MM.1S (cell line): ENCODE data around the gene BNC1.

Source experiments
- DNase-seq: peaks from one replicate; pipeline ENCODE4 v3.0.0-alpha.2; 2015
- H2AFZ ChIP-seq: fragments of 300-600 bp; sonication (generic); 2 replicates; pipeline ENCODE4 v1.6.0; 2016; ENCODE audit warnings: antibody characterized with exemption, low read length
- H3F3A ChIP-seq: fragments of 300-600 bp; sonication (generic); 2 replicates; pipeline ENCODE4 v1.6.1; 2016; ENCODE audit warnings: mild to moderate bottlenecking, antibody characterized with exemption, low read length, moderate library complexity, mixed read lengths; ENCODE audit not compliant: insufficient read depth
- H3K27ac ChIP-seq: fragments of 300-600 bp; sonication (generic); 2 replicates; pipeline ENCODE4 v1.5.1; 2016; ENCODE audit warnings: mild to moderate bottlenecking, low read length
- H3K27me3 ChIP-seq: fragments of 300-600 bp; sonication (generic); replicated peaks from 2 replicates; pipeline ENCODE4 v1.6.0; 2016; ENCODE audit warnings: low read length; ENCODE audit not compliant: insufficient read depth
- H3K36me3 ChIP-seq: fragments of 300-600 bp; sonication (generic); replicated peaks from 2 replicates; pipeline ENCODE4 v1.6.1; 2016; ENCODE audit warnings: mild to moderate bottlenecking, low read length, mixed read lengths; ENCODE audit not compliant: insufficient read depth
- H3K4me1 ChIP-seq: fragments of 300-600 bp; sonication (generic); 2 replicates; pipeline ENCODE4 v1.6.1; 2016; ENCODE audit warnings: low read length, mixed read lengths
- H3K4me2 ChIP-seq: fragments of 300-600 bp; sonication (generic); 2 replicates; pipeline ENCODE4 v1.6.0; 2016; ENCODE audit warnings: low read depth, low read length
- H3K4me3 ChIP-seq: fragments of 300-600 bp; sonication (generic); 2 replicates; pipeline ENCODE4 v1.5.1; 2016; ENCODE audit warnings: low read length, mixed read lengths
- H3K79me2 ChIP-seq: fragments of 300-600 bp; sonication (generic); 2 replicates; pipeline ENCODE4 v1.6.1; 2016; ENCODE audit warnings: mixed run types, low read length, mixed read lengths
- H3K9ac ChIP-seq: fragments of 300-600 bp; sonication (generic); 2 replicates; pipeline ENCODE4 v1.6.1; 2016; ENCODE audit warnings: low read length, mixed read lengths
- H3K9me2 ChIP-seq: fragments of 300-600 bp; sonication (generic); replicated peaks from 2 replicates; pipeline ENCODE4 v1.6.1; 2016; ENCODE audit warnings: mild to moderate bottlenecking, low read length, mixed read lengths; ENCODE audit not compliant: insufficient read depth
- H3K9me3 ChIP-seq: fragments of 300-600 bp; sonication (generic); replicated peaks from 2 replicates; pipeline ENCODE4 v1.6.1; 2016; ENCODE audit warnings: mild to moderate bottlenecking, low read length, mixed read lengths; ENCODE audit not compliant: insufficient read depth
- H4K20me1 ChIP-seq: fragments of 300-600 bp; sonication (generic); 2 replicates; pipeline ENCODE4 v1.6.1; 2016; ENCODE audit warnings: mild to moderate bottlenecking, low read length, moderate library complexity, mixed read lengths; ENCODE audit not compliant: insufficient read depth
- CTCF ChIP-seq: fragments of 300-600 bp; sonication (generic); IDR thresholded peaks from 2 replicates; pipeline ENCODE4 v1.5.1; 2016; ENCODE audit warnings: antibody characterized with exemption, low read length, mixed read lengths
- EZH2 ChIP-seq: fragments of 300-600 bp; sonication (generic); optimal IDR thresholded peaks from 2 replicates; pipeline ENCODE3; 2017; ENCODE audit warnings: low read depth, mild to moderate bottlenecking, antibody characterized with exemption, low read length, mixed read lengths
- EZH2phosphoT487 ChIP-seq: fragments of 300-600 bp; sonication (generic); IDR thresholded peaks from 2 replicates; pipeline ENCODE4 v1.6.1; 2018; ENCODE audit warnings: antibody characterized with exemption, low read length

Gene BNC1

GRCh38 chr15:83320404-83320803 is 35.9 kb upstream of the BNC1 start:
- Histone ChIP-seq H3K36me3 (no peaks in the 10 kb centered on the region), H3K4me3 (no peak overlapping the region), H3K9me2 (no peaks in the 10 kb centered on the region), H3K4me1 (no peaks in the 10 kb centered on the region), H3K9ac (no peak overlapping the region), H3K27me3 (no peaks in the 10 kb centered on the region), H4K20me1 (no peaks in the 10 kb centered on the region), H2AFZ (no peak overlapping the region), H3K27ac (no peak overlapping the region), H3F3A (no peaks in the 10 kb centered on the region), H3K79me2 (no peaks in the 10 kb centered on the region), H3K9me3 (no peaks in the 10 kb centered on the region), H3K4me2 (no peak overlapping the region)
- TF ChIP-seq CTCF = no peak
- no peak for TF ChIP-seq EZH2phosphoT487
- TF ChIP-seq EZH2 = no peak
- DNase-seq = no peak

GRCh38 chr15:83319771-83320170 is 35.3 kb upstream of the BNC1 start:
- Histone ChIP-seq H3K9me2 (no peaks in the 10 kb centered on the region), H3K36me3 (no peaks in the 10 kb centered on the region), H3K4me2 (no peak overlapping the region), H3K9ac (no peak overlapping the region), H3K27ac (no peak overlapping the region), H3K9me3 (no peaks in the 10 kb centered on the region), H3K4me1 (no peaks in the 10 kb centered on the region), H2AFZ (no peak overlapping the region), H3K4me3 (no peak overlapping the region), H4K20me1 (no peaks in the 10 kb centered on the region), H3K79me2 (no peaks in the 10 kb centered on the region), H3F3A (no peaks in the 10 kb centered on the region), H3K27me3 (no peaks in the 10 kb centered on the region)
- TF ChIP-seq EZH2 (no peak), EZH2phosphoT487 (no peak), CTCF (no peak)
- no peak for DNase-seq

GRCh38 chr15:83318861-83319415 is 34.5 kb upstream of the BNC1 start:
- Histone ChIP-seq H3K9me3 (no peaks in the 10 kb centered on the region), H3K79me2 (no peaks in the 10 kb centered on the region), H2AFZ (no peak overlapping the region), H3K9ac (no peak overlapping the region), H4K20me1 (no peaks in the 10 kb centered on the region), H3K9me2 (no peaks in the 10 kb centered on the region), H3K27me3 (no peaks in the 10 kb centered on the region), H3K27ac (no peak overlapping the region), H3F3A (no peaks in the 10 kb centered on the region), H3K4me3 (no peak overlapping the region), H3K4me1 (no peaks in the 10 kb centered on the region), H3K36me3 (no peaks in the 10 kb centered on the region), H3K4me2 (no peak overlapping the region)
- TF ChIP-seq CTCF = no peak
- TF ChIP-seq EZH2 = no peak
- TF ChIP-seq EZH2phosphoT487 = no peak
- DNase-seq = no peak
